Kidney (tissue), 14 donors: ENCODE data around the gene CTSE. TPM values are rescaled to one million over a fixed set of nuclear protein-coding genes. Genes with fewer than 3 reads are reported as not detected.

Source experiments
- DNase-seq, 5 donors: peaks; one replicate each; pipeline ENCODE4 v3.0.0-alpha.2; 2013 to 2020
- FAIRE-seq: peaks from 2 replicates; lab custom pipeline; 2012; peaks lifted over from hg19 to GRCh38; lab: Jason Lieb, UNC
- H3K27ac ChIP-seq, 2 donors: one replicate each; pipeline ENCODE4 v1.7.0; 2013; ENCODE audit warnings: low read depth in 2 of 2, low read length in 2 of 2, inconsistent platforms in 1 of 2
- H3K27me3 ChIP-seq: one replicate; pipeline ENCODE4 v1.7.1; 2013; ENCODE audit warnings: low read length, inconsistent platforms; ENCODE audit not compliant: control insufficient read depth, insufficient read depth
- H3K36me3 ChIP-seq, 3 donors: one replicate each; pipeline versions ENCODE4 v1.7.0 to v1.7.1; 2013; ENCODE audit warnings: low read length in 3 of 3, control low read depth in 1 of 3, inconsistent platforms in 1 of 3; ENCODE audit not compliant: insufficient read depth in 3 of 3, control insufficient read depth in 2 of 3
- H3K4me1 ChIP-seq, 3 donors: one replicate each; pipeline versions ENCODE4 v1.7.0 to v1.7.1; 2013; ENCODE audit warnings: low read length in 3 of 3, inconsistent platforms in 1 of 3, low read depth in 1 of 3; ENCODE audit not compliant: control insufficient read depth in 2 of 3, insufficient read depth in 2 of 3
- H3K4me3 ChIP-seq, 3 donors: one replicate each; pipeline versions ENCODE4 v1.7.0 to v1.8.1; 2013; ENCODE audit warnings: low read length in 3 of 3, control low read depth in 1 of 3, inconsistent platforms in 1 of 3
- H3K9ac ChIP-seq, 3 donors: one replicate each; pipeline versions ENCODE4 v1.7.0 to v1.7.1; 2013; ENCODE audit warnings: low read length in 3 of 3, control low read depth in 1 of 3, inconsistent platforms in 1 of 3
- H3K9me3 ChIP-seq, 3 donors: one replicate each; pipeline versions ENCODE4 v1.7.0 to v1.7.1; 2013; ENCODE audit warnings: low read length in 3 of 3, control low read depth in 1 of 3, inconsistent platforms in 1 of 3; ENCODE audit not compliant: control insufficient read depth in 2 of 3, insufficient read depth in 1 of 3
- CTCF ChIP-seq: IDR thresholded peaks from 3 replicates; pipeline ENCODE4 v1.5.1; 2012; ENCODE audit warnings: mild to moderate bottlenecking, moderate library complexity, borderline replicate concordance; ENCODE audit not compliant: insufficient read depth; ENCODE audit errors: extremely low read depth
- intact Hi-C: fragments of 100-400 bp; cut with DNase I; formaldehyde crosslinking; loops from one replicate; pipeline ENCODE4 v1.11.1; 2022
- polyA plus RNA-seq: library from polyadenylated mRNA; stranded (reverse); fragments of 350-450 nt; fragmentation: Illumina TruSeq; extraction: RNeasy Lipid Tissue Mini Kit (QIAGEN cat#74804); gene quantifications from one replicate; pipeline ENCODE4 v1.2.3, GENCODE V29; 2014; ENCODE audit warnings: low read depth, low replicate concordance; ENCODE audit not compliant: insufficient read depth
- total RNA-seq: library from RNA; stranded (reverse); fragmentation: NEBNext Ultra II Directional; extraction: Animal tissue kit (Norgen Biotek cat#: 25700); gene quantifications from one replicate; pipeline ENCODE4 v1.2.1, GENCODE V29; 2021
- donor health status: control.
- donor health status: control.
- donor health status: control.
- donor health status: control.
- donor health status: control.
- donor health status: DM: yes; HTN: yes; CAD: no.
- donor health status: Normal renal cell carcinoma (clear cell type).

Gene CTSE
- total and polyA plus RNA-seq, 2 donors from 2014 or later, result 1.6 TPM; not detected in 1

GRCh38 chr1:206015071-206015470 is 8.6 kb downstream of the CTSE start:
- H3K27ac ChIP-seq, result no peak overlapping the region
- H3K36me3 ChIP-seq, result no peaks in the 10 kb centered on the region
- no peaks in the 10 kb centered on the region for H3K9me3 ChIP-seq
- H3K4me1 ChIP-seq, result no peaks in the 10 kb centered on the region
- H3K27me3 ChIP-seq, result no peaks in the 10 kb centered on the region
- H3K4me3 ChIP-seq, result no peak overlapping the region
- no peak for TF ChIP-seq CTCF
- H3K9ac ChIP-seq, result no peak overlapping the region
- no peak for DNase-seq
- intact Hi-C loops, result no loop called here
- FAIRE-seq, result no peak

GRCh38 chr1:206014601-206015000 is 9.1 kb downstream of the CTSE start:
- H3K36me3 ChIP-seq, result no peaks in the 10 kb centered on the region
- no peak overlapping the region for H3K4me3 ChIP-seq
- no peaks in the 10 kb centered on the region for H3K9me3 ChIP-seq
- DNase-seq (no peak), FAIRE-seq (no peak)
- no peaks in the 10 kb centered on the region for H3K27me3 ChIP-seq
- no peak for TF ChIP-seq CTCF
- H3K9ac ChIP-seq, result no peak overlapping the region
- H3K27ac ChIP-seq, result no peak overlapping the region
- no peaks in the 10 kb centered on the region for H3K4me1 ChIP-seq
- intact Hi-C loops, result no loop called here

GRCh38 chr1:206013026-206013795 is 10.5 kb downstream of the CTSE start:
- no peak overlapping the region for H3K9ac ChIP-seq
- no peaks in the 10 kb centered on the region for H3K36me3 ChIP-seq
- no peak overlapping the region for H3K4me3 ChIP-seq
- TF ChIP-seq CTCF, result no peak
- FAIRE-seq (no peak), DNase-seq (no peak)
- H3K27me3 ChIP-seq, result no peaks in the 10 kb centered on the region
- intact Hi-C loops, result no loop called here
- H3K27ac ChIP-seq, result no peak overlapping the region
- no peaks in the 10 kb centered on the region for H3K9me3 ChIP-seq
- H3K4me1 ChIP-seq, result no peaks in the 10 kb centered on the region
